Measurements from ENCODE around the gene RYR2. TPM values are rescaled to one million over a fixed set of nuclear protein-coding genes. Genes with fewer than 3 reads are reported as not detected.

RYR2 gene
- polyA plus RNA-seq, 2 of the 4 experiments (the other 2 are of a cell fraction): 0.06 TPM; not detected in 1

DNA sequence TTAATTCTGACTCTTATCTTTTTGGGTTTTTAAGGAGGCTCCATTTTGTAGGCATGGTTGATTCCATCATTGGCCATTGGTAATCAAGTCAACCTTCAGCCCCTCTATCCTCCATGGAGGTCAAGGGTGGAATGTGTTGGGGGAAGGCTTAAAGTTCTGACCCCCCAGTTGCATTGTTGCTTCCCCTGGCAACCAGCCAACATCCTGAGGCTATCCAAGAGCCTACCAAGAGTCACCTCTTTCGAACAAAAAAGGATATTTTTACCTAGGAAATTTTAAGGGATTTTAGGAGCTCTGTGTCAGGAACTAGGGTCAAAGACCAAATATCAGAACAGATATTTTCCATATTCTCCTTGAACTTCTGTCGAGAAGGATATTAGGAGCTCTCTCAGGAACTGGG is 251.8 kb downstream of the RYR2 start:
- 3% methylated on average over 2 of the region's 2 CpGs for WGBS (ENCODE audit: missing lambda C conversion rate)
- no peaks in the 10 kb centered on the region for H3K4me1 ChIP-seq
- ChIA-PET CTCF (interaction anchor here (1.4 kb wide), 1 partner anchor 50 kb away, joined by 3 read pairs; no protein-coding TSS in a partner anchor), POLR2A (no interaction called here)
- FAIRE-seq (no peak), DNase-seq (ENCODE audit: low read depth in 1 of 2, low spot score in 1 of 2) (no peak), ATAC-seq (no peak)
- no peak overlapping the region for H3K4me2 ChIP-seq
- H3K4me3 ChIP-seq: no peak overlapping the region
- TF ChIP-seq HOXB5 (CRISPR knock-in tag; IDR thresholded peaks at IDR 0.05): no peak
- H3K27ac ChIP-seq: no peak overlapping the region
- no peaks in the 10 kb centered on the region for H3K9me3 ChIP-seq

DNA sequence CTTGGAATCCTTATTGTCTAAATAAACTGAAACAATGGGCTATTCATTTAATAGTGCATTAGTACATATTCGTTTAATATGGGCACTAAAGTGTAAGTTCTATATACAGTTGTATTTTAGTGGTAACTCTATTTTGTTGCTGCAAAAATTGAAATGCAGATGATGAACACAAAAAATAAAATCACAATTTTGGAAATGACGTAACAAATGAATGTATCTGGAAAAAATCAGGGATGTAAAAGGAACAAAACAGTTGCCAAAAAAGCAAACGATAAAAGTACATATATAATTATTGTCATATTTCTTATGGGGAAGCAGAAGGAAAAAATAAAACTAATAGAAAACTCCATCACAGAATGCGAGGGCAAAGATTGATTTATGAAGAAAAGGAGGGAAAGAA is 254.9 kb downstream of the RYR2 start:
- no peak overlapping the region for H3K4me3 ChIP-seq
- no peak for FAIRE-seq
- CTCF ChIA-PET: interaction anchor here (0.6 to 1.0 kb wide), 2 partner anchors 16 to 518 kb away, joined by 3 read pairs; no protein-coding TSS in a partner anchor

GRCh38 chr1:237300642-237301041 is 258.7 kb downstream of the RYR2 start:
- Histone ChIP-seq H3K4me3 (no peak overlapping the region), H3K27ac (no peak overlapping the region), H3K9me3 (no peaks in the 10 kb centered on the region), H3K4me2 (no peak overlapping the region), H3K4me1 (no peaks in the 10 kb centered on the region)
- POLR2A ChIA-PET: no interaction called here
- FAIRE-seq (no peak), DNase-seq (ENCODE audit: low read depth in 1 of 2, low spot score in 1 of 2) (no peak), ATAC-seq (no peak)
- CTCF ChIA-PET: no interaction called here
- peak; percentile 30 for TF ChIP-seq MAFK (IDR thresholded peaks at IDR 0.05; ENCODE audit: partially characterized antibody)
- no peak for TF ChIP-seq RCOR1 (IDR thresholded peaks at IDR 0.05; ENCODE audit: low read depth, low read length)
- TF ChIP-seq PHF8 (IDR thresholded peaks at IDR 0.05; ENCODE audit: borderline replicate concordance, low read depth): no peak
- TF ChIP-seq HOXB13 (CRISPR knock-in tag; IDR thresholded peaks at IDR 0.05; ENCODE audit: low read depth): no peak
- 16% methylated on average over 7 of the region's 7 CpGs for WGBS (ENCODE audit: missing lambda C conversion rate)

More for the DNA sequence above, 254.9 kb downstream of the RYR2 start:
- POLR2A ChIA-PET: no interaction called here
- 4% methylated on average over 4 of the region's 4 CpGs for WGBS (ENCODE audit: missing lambda C conversion rate)
- ATAC-seq: no peak
- H3K9me3 ChIP-seq: no peaks in the 10 kb centered on the region
- no peak overlapping the region for H3K27ac ChIP-seq
- no peak for DNase-seq (ENCODE audit: low read depth in 1 of 2, low spot score in 1 of 2)
- H3K4me1 ChIP-seq: no peaks in the 10 kb centered on the region
- H3K4me2 ChIP-seq: no peak overlapping the region
- TF ChIP-seq KDM1A (IDR thresholded peaks at IDR 0.05; ENCODE audit: low read depth) (no peak), HMGXB4 (CRISPR knock-in tag; IDR thresholded peaks at IDR 0.05; ENCODE audit: borderline replicate concordance) (no peak)

GRCh38 chr1:237303929-237304328 is 261.9 kb downstream of the RYR2 start:
- no peak overlapping the region for H3K4me2 ChIP-seq
- DNase-seq (ENCODE audit: low read depth in 1 of 2, low spot score in 1 of 2) (no peak), FAIRE-seq (no peak), ATAC-seq (no peak)
- POLR2A ChIA-PET: no interaction called here
- CTCF ChIA-PET: no interaction called here
- no peak overlapping the region for H3K4me3 ChIP-seq
- WGBS (ENCODE audit: missing lambda C conversion rate): 4% methylated on average over 1 of the region's 1 CpG
- TF ChIP-seq EP300 (IDR thresholded peaks at IDR 0.05): no peak
- no peak for TF ChIP-seq BHLHE40 (IDR thresholded peaks at IDR 0.05; ENCODE audit: low read depth, low read length)
- no peak for TF ChIP-seq MAFK (IDR thresholded peaks at IDR 0.05; ENCODE audit: partially characterized antibody)
- no peak for TF ChIP-seq RNF2 (IDR thresholded peaks at IDR 0.05; ENCODE audit: borderline replicate concordance, low read depth)
- TF ChIP-seq JUN (IDR thresholded peaks at IDR 0.05): no peak
- TF ChIP-seq KDM5A (IDR thresholded peaks at IDR 0.05): no peak
- no peak overlapping the region for H3K27ac ChIP-seq
- no peaks in the 10 kb centered on the region for H3K9me3 ChIP-seq
- H3K4me1 ChIP-seq: no peaks in the 10 kb centered on the region

DNA sequence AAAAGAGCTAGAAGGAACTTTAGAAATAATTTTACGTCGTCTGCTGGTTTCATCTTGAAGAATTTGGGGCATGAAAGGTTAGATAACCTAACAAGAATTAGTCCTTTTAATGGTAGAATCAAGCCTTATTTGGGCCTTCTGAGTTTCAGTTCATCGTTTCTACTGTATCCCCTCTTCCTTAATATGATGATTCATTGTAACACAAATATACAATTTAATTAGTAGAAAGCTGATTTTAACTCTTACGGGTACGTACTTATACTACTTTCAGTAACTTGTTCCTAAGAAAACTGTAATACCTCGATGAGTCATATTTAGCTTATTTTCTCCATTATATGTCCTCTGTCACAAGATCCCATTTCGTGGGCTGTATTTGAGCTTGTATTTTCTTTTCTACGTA is 264.7 kb downstream of the RYR2 start:
- Histone ChIP-seq H3K4me2 (no peak overlapping the region), H3K4me1 (no peaks in the 10 kb centered on the region), H3K9me3 (no peaks in the 10 kb centered on the region), H3K4me3 (no peak overlapping the region), H3K27ac (no peak overlapping the region)
- ChIA-PET POLR2A (no interaction called here), CTCF (no interaction called here)
- TF ChIP-seq TFCP2L1 (CRISPR knock-in tag; IDR thresholded peaks at IDR 0.05): no peak
- TF ChIP-seq CHD4 (IDR thresholded peaks at IDR 0.05; ENCODE audit: borderline replicate concordance): no peak
- no peak for TF ChIP-seq CTCF (IDR thresholded peaks at IDR 0.05)
- no peak for TF ChIP-seq PBX3 (IDR thresholded peaks at IDR 0.05)
- no peak for TF ChIP-seq ZSCAN20 (CRISPR knock-in tag; IDR thresholded peaks at IDR 0.05)
- TF ChIP-seq HOXB13 (CRISPR knock-in tag; IDR thresholded peaks at IDR 0.05; ENCODE audit: low read depth): no peak
- ATAC-seq (no peak), DNase-seq (ENCODE audit: low read depth in 1 of 2, low spot score in 1 of 2) (no peak), FAIRE-seq (no peak)
- WGBS (ENCODE audit: missing lambda C conversion rate): 46% methylated on average over 8 of the region's 8 CpGs

All from A549 (cell line).